ENCODE results near the gene TBC1D10A.

DNA sequence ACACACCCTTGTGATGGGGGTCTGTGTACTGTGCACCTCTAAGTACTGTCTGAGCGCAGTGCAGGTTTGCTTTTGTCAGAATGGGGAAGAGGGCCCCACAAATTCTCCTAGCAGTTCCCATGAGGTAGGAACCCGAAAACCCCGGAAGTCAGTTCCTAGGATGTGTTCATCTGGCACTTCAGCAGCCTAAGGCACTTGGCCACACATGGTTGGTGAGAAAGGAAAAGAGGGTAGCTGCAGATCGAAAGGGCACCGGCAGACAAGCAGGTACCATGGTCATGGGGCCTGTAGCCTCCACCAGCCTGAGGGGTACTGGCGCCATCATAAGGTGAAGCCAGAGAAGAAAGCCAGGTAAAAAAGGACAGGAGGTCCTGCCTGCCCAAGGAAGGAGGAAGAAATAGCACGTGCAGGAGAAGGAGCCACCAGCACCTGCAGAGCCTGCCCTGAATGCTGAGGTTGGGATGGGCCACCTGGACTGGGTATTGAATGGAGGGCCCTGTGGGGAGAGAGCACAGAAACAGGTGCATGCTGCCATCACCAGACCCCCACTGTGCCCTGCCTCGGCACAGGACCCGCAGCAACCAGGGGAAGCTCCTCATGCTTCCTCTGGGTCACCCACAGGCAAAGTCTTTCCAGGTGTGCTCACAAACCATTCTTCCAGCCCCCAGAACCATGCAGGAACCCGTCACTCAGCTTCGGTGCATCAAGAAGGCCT is 29.3 kb downstream of the TBC1D10A start:
- no peak for TF ChIP-seq EZH2 (IDR thresholded peaks at IDR 0.05; ENCODE audit: borderline replicate concordance, low read length)
- TF ChIP-seq, protein P1, sequence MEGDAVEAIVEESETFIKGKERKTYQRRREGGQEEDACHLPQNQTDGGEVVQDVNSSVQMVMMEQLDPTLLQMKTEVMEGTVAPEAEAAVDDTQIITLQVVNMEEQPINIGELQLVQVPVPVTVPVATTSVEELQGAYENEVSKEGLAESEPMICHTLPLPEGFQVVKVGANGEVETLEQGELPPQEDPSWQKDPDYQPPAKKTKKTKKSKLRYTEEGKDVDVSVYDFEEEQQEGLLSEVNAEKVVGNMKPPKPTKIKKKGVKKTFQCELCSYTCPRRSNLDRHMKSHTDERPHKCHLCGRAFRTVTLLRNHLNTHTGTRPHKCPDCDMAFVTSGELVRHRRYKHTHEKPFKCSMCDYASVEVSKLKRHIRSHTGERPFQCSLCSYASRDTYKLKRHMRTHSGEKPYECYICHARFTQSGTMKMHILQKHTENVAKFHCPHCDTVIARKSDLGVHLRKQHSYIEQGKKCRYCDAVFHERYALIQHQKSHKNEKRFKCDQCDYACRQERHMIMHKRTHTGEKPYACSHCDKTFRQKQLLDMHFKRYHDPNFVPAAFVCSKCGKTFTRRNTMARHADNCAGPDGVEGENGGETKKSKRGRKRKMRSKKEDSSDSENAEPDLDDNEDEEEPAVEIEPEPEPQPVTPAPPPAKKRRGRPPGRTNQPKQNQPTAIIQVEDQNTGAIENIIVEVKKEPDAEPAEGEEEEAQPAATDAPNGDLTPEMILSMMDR (conservative IDR thresholded peaks at IDR 0.05 in 1 of 2, IDR thresholded peaks at IDR 0.05 in 1 of 2; ENCODE audit: extremely low read depth in 1 of 2, insufficient read depth in 1 of 2, low read depth in 1 of 2, low read length in 2 of 2): no peak

All from mammary epithelial cell (primary cell).